CD4-positive, CD25-positive, alpha-beta regulatory T cell (primary cell): ENCODE results near the gene LYPD6B. TPM values are rescaled to one million over a fixed set of nuclear protein-coding genes. Genes with fewer than 3 reads are reported as not detected.

ENCODE experiments used
- ATAC-seq, 2 donors: fragments of 150-1000 bp; cut with Tn5 transposase; one replicate each; pipeline ENCODE4 v1.10.0; 2021; ENCODE audit warnings: low read depth in 2 of 2, moderate number of reproducible peaks in 2 of 2, moderate library complexity in 1 of 2
- DNase-seq, 3 donors: peaks; one replicate each; pipeline versions ENCODE4 v3.0.0 to v3.0.0-alpha.2; 2012 to 2022; ENCODE audit warnings: mixed read lengths in 1 of 3
- H3K27ac ChIP-seq: one replicate; pipeline ENCODE4 v1.7.0; 2013; ENCODE audit warnings: mild to moderate bottlenecking, low read length; ENCODE audit not compliant: insufficient read depth, poor library complexity, severe bottlenecking
- H3K27me3 ChIP-seq: one replicate; pipeline ENCODE4 v1.7.0; 2013; ENCODE audit warnings: low read length; ENCODE audit not compliant: control insufficient read depth, insufficient read depth
- H3K36me3 ChIP-seq: one replicate; pipeline ENCODE4 v1.7.0; 2013; ENCODE audit warnings: mild to moderate bottlenecking, low read length, moderate library complexity; ENCODE audit not compliant: control insufficient read depth, insufficient read depth
- H3K4me1 ChIP-seq: 2 replicates; pipeline ENCODE4 v1.7.0; 2013; ENCODE audit warnings: mild to moderate bottlenecking, low read length; ENCODE audit not compliant: insufficient read depth, control insufficient read depth, poor library complexity, severe bottlenecking
- H3K4me3 ChIP-seq: one replicate; pipeline ENCODE4 v1.7.0; 2013; ENCODE audit warnings: low read depth, mild to moderate bottlenecking, low read length, moderate library complexity
- H3K9me3 ChIP-seq, 2 experiments: 1 replicate in 1 of 2; 2 replicates in 1 of 2; pipeline ENCODE4 v1.7.0; 2013; ENCODE audit warnings: low read length in 2 of 2, mild to moderate bottlenecking in 1 of 2, moderate library complexity in 1 of 2; ENCODE audit not compliant: control insufficient read depth in 2 of 2
- H3K27ac Mint-ChIP-seq, 3 donors: one replicate each; pipeline ENCODE4 v1.8.0; 2020 to 2022; ENCODE audit warnings: mild to moderate bottlenecking in 3 of 3, mixed read lengths in 3 of 3, moderate library complexity in 2 of 3
- H3K27me3 Mint-ChIP-seq: one replicate; pipeline ENCODE4 v1.8.0; 2022; ENCODE audit warnings: mild to moderate bottlenecking, mixed read lengths
- H3K36me3 Mint-ChIP-seq: one replicate; pipeline ENCODE4 v1.8.0; 2020; ENCODE audit warnings: mixed read lengths
- H3K4me1 Mint-ChIP-seq, 4 donors: one replicate each; pipeline ENCODE4 v1.8.0; 2020 to 2022; ENCODE audit warnings: mixed read lengths in 4 of 4, mild to moderate bottlenecking in 1 of 4
- H3K4me3 Mint-ChIP-seq, 4 donors: one replicate each; pipeline ENCODE4 v1.8.0; 2020 to 2022; ENCODE audit warnings: mild to moderate bottlenecking in 4 of 4, mixed read lengths in 4 of 4, moderate library complexity in 3 of 4
- H3K9me3 Mint-ChIP-seq, 7 donors: one replicate each; pipeline ENCODE4 v1.8.0; 2020 to 2022; ENCODE audit warnings: mixed read lengths in 7 of 7, mild to moderate bottlenecking in 3 of 7, moderate library complexity in 2 of 7
- polyA plus RNA-seq, 4 donors: library from polyadenylated mRNA; unstranded; fragments of 300-500 nt; fragmentation: Illumina TruSeq; gene quantifications; one replicate each; pipeline ENCODE4 v1.2.3, GENCODE V29; 2021
- total RNA-seq: library from RNA; stranded (reverse); gene quantifications from one replicate; pipeline ENCODE4 v1.2.3, GENCODE V29; 2022

LYPD6B gene
- total and polyA plus RNA-seq, 5 donors from 2014 or later: not detected

- no peaks in the 10 kb centered on the region for H3K9me3 ChIP-seq
- no peaks in the 10 kb centered on the region for H3K4me1 ChIP-seq
- H3K36me3 ChIP-seq: no peaks in the 10 kb centered on the region
- ATAC-seq: no peak
- H3K27ac ChIP-seq: no peak overlapping the region
- no peak for DNase-seq
- H3K4me3 ChIP-seq: no peak overlapping the region
- no peaks in the 10 kb centered on the region for H3K27me3 ChIP-seq
- H3K4me3 Mint-ChIP-seq: no peak overlapping the region
- no peak overlapping the region for H3K27ac Mint-ChIP-seq
- H3K4me1 Mint-ChIP-seq: no peaks in the 10 kb centered on the region
- H3K27me3 Mint-ChIP-seq: peaks cover 5% of the 10 kb centered on the region
- peaks cover 0 to 7% (median 2%) of the 10 kb centered on the region in 7 donors for H3K9me3 Mint-ChIP-seq
- H3K36me3 Mint-ChIP-seq: no peaks in the 10 kb centered on the region
These were observed 175.4 kb downstream of the LYPD6B start for GRCh38 chr2:149213764-149214493.

GRCh38 chr2:149218497-149218896 is 180.0 kb downstream of the LYPD6B start:
- Histone ChIP-seq H3K27me3 (no peaks in the 10 kb centered on the region), H3K4me3 (no peak overlapping the region), H3K4me1 (no peaks in the 10 kb centered on the region), H3K9me3 (no peaks in the 10 kb centered on the region), H3K27ac (no peak overlapping the region), H3K36me3 (no peaks in the 10 kb centered on the region)
- Mint-ChIP-seq H3K4me3 (no peak overlapping the region), H3K36me3 (no peaks in the 10 kb centered on the region), H3K4me1 (no peaks in the 10 kb centered on the region), H3K9me3 (peaks cover 0 to 2% (median 0%) of the 10 kb centered on the region in 7 donors), H3K27me3 (peaks cover 5% of the 10 kb centered on the region), H3K27ac (no peak overlapping the region)
- DNase-seq (no peak), ATAC-seq (no peak)

- no peak for DNase-seq
- Histone ChIP-seq H3K4me3 (no peak overlapping the region), H3K36me3 (no peaks in the 10 kb centered on the region), H3K27ac (no peak overlapping the region), H3K9me3 (no peaks in the 10 kb centered on the region), H3K4me1 (no peaks in the 10 kb centered on the region), H3K27me3 (no peaks in the 10 kb centered on the region)
- no peaks in the 10 kb centered on the region for H3K4me1 Mint-ChIP-seq
- H3K27ac Mint-ChIP-seq: peak overlapping the region in 1 of 3 donors; percentile 50
- no peak for ATAC-seq
- H3K27me3 Mint-ChIP-seq: peaks cover 5% of the 10 kb centered on the region
- H3K9me3 Mint-ChIP-seq: peaks cover 0 to 2% (median 0%) of the 10 kb centered on the region in 7 donors
- no peaks in the 10 kb centered on the region for H3K36me3 Mint-ChIP-seq
- no peak overlapping the region for H3K4me3 Mint-ChIP-seq
These were observed 181.4 kb downstream of the LYPD6B start for GRCh38 chr2:149219856-149220255.

GRCh38 chr2:149221002-149221401 is 182.5 kb downstream of the LYPD6B start:
- H3K36me3 Mint-ChIP-seq: no peaks in the 10 kb centered on the region

GRCh38 chr2:149221898-149222297 is 183.4 kb downstream of the LYPD6B start:
- H3K36me3 ChIP-seq: no peaks in the 10 kb centered on the region
- Mint-ChIP-seq H3K4me3 (no peak overlapping the region), H3K27ac (no peak overlapping the region), H3K4me1 (no peaks in the 10 kb centered on the region), H3K9me3 (peaks cover 0 to 2% (median 0%) of the 10 kb centered on the region in 7 donors), H3K27me3 (peaks cover 4% of the 10 kb centered on the region), H3K36me3 (no peaks in the 10 kb centered on the region)
- no peaks in the 10 kb centered on the region for H3K4me1 ChIP-seq
- DNase-seq: no peak
- ATAC-seq: no peak
- H3K4me3 ChIP-seq: no peak overlapping the region
- no peaks in the 10 kb centered on the region for H3K9me3 ChIP-seq
- no peaks in the 10 kb centered on the region for H3K27me3 ChIP-seq
- no peak overlapping the region for H3K27ac ChIP-seq

More at GRCh38 chr2:149221002-149221401, 182.5 kb downstream of the LYPD6B start:
- Mint-ChIP-seq H3K9me3 (peaks cover 0 to 4% (median 0%) of the 10 kb centered on the region in 7 donors), H3K27me3 (peaks cover 5% of the 10 kb centered on the region), H3K4me1 (no peaks in the 10 kb centered on the region), H3K4me3 (no peak overlapping the region), H3K27ac (no peak overlapping the region)
- Histone ChIP-seq H3K27ac (no peak overlapping the region), H3K9me3 (no peaks in the 10 kb centered on the region), H3K36me3 (no peaks in the 10 kb centered on the region), H3K4me3 (no peak overlapping the region), H3K27me3 (no peaks in the 10 kb centered on the region), H3K4me1 (no peaks in the 10 kb centered on the region)
- no peak for DNase-seq
- ATAC-seq: no peak

- no peak for ATAC-seq
- Histone ChIP-seq H3K4me1 (no peaks in the 10 kb centered on the region), H3K27me3 (no peaks in the 10 kb centered on the region), H3K4me3 (no peak overlapping the region), H3K27ac (no peak overlapping the region), H3K36me3 (no peaks in the 10 kb centered on the region), H3K9me3 (no peaks in the 10 kb centered on the region)
- Mint-ChIP-seq H3K27me3 (peaks cover 4% of the 10 kb centered on the region), H3K9me3 (peaks cover 0 to 2% (median 0%) of the 10 kb centered on the region in 7 donors), H3K4me1 (no peaks in the 10 kb centered on the region), H3K36me3 (no peaks in the 10 kb centered on the region), H3K4me3 (no peak overlapping the region), H3K27ac (no peak overlapping the region)
- no peak for DNase-seq
These were observed 185.1 kb downstream of the LYPD6B start for GRCh38 chr2:149223472-149224095.

GRCh38 chr2:149224543-149224942 is 186.0 kb downstream of the LYPD6B start:
- H3K4me1 Mint-ChIP-seq: no peaks in the 10 kb centered on the region
- no peak overlapping the region for H3K27ac Mint-ChIP-seq
- Histone ChIP-seq H3K27ac (no peak overlapping the region), H3K4me3 (no peak overlapping the region), H3K4me1 (no peaks in the 10 kb centered on the region), H3K36me3 (no peaks in the 10 kb centered on the region), H3K27me3 (no peaks in the 10 kb centered on the region), H3K9me3 (no peaks in the 10 kb centered on the region)
- H3K27me3 Mint-ChIP-seq: peaks cover 4% of the 10 kb centered on the region
- ATAC-seq (no peak), DNase-seq (no peak)
- no peaks in the 10 kb centered on the region for H3K36me3 Mint-ChIP-seq
- H3K4me3 Mint-ChIP-seq: no peak overlapping the region
- peaks cover 0 to 2% (median 0%) of the 10 kb centered on the region in 7 donors for H3K9me3 Mint-ChIP-seq

- H3K27me3 Mint-ChIP-seq: peaks cover 4% of the 10 kb centered on the region
- Histone ChIP-seq H3K4me1 (no peaks in the 10 kb centered on the region), H3K27me3 (no peaks in the 10 kb centered on the region), H3K27ac (no peak overlapping the region), H3K36me3 (no peaks in the 10 kb centered on the region), H3K4me3 (no peak overlapping the region), H3K9me3 (no peaks in the 10 kb centered on the region)
- H3K27ac Mint-ChIP-seq: no peak overlapping the region
- ATAC-seq (no peak), DNase-seq (no peak)
- H3K4me1 Mint-ChIP-seq: no peaks in the 10 kb centered on the region
- H3K4me3 Mint-ChIP-seq: no peak overlapping the region
- peaks cover 0 to 2% (median 0%) of the 10 kb centered on the region in 7 donors for H3K9me3 Mint-ChIP-seq
- H3K36me3 Mint-ChIP-seq: no peaks in the 10 kb centered on the region
These were observed 186.9 kb downstream of the LYPD6B start for GRCh38 chr2:149225446-149225845.
